GM12878 (cell line): ENCODE measurements around the gene TSHR. TPM values are rescaled to one million over a fixed set of nuclear protein-coding genes. Genes with fewer than 3 reads are reported as not detected.

Source experiments
- ATF7 ChIP-seq: fragments of 450-650 bp; IDR thresholded peaks from 2 replicates; pipeline ENCODE4 v1.6.1; 2016; ENCODE audit warnings: low read depth, mild to moderate bottlenecking
- BACH1 ChIP-seq: fragments of 450-650 bp; IDR thresholded peaks from 2 replicates; pipeline ENCODE4 v1.6.1; 2017; ENCODE audit warnings: mild to moderate bottlenecking, borderline replicate concordance
- BCL3 ChIP-seq: IDR thresholded peaks from 2 replicates; pipeline ENCODE4 v1.6.1; 2011; ENCODE audit warnings: borderline replicate concordance, low read depth, mild to moderate bottlenecking, moderate library complexity, low read length; ENCODE audit not compliant: insufficient read depth, poor library complexity, severe bottlenecking
- BMI1 ChIP-seq: fragments of 450-650 bp; IDR thresholded peaks from 2 replicates; pipeline ENCODE4 v1.6.1; 2016; ENCODE audit warnings: mild to moderate bottlenecking, moderate library complexity, borderline replicate concordance
- BRCA1 ChIP-seq: IDR thresholded peaks from 2 replicates; pipeline ENCODE4 v1.6.1; 2011; ENCODE audit warnings: low read depth, low read length, improper control_type of control experiment
- CBX5 ChIP-seq: sonication (generic); IDR thresholded peaks from 2 replicates; pipeline ENCODE4 v1.6.1; 2016; ENCODE audit warnings: low read depth, moderate library complexity, mild to moderate bottlenecking, inconsistent platforms
- CREB1 ChIP-seq: IDR thresholded peaks from 2 replicates; pipeline ENCODE4 v1.6.1; 2012; ENCODE audit warnings: low read depth, mild to moderate bottlenecking, inconsistent platforms
- ETV6 ChIP-seq, 2 experiments: fragments of 450-650 bp in 1 of 2; IDR thresholded peaks in 1 of 2; conservative IDR thresholded peaks in 1 of 2; 2 replicates each; pipeline ENCODE4 v1.6.1; 2014; ENCODE audit warnings: antibody characterized with exemption in 1 of 2, borderline replicate concordance in 1 of 2, low read depth in 1 of 2, mild to moderate bottlenecking in 1 of 2, moderate library complexity in 1 of 2
- KLF5 ChIP-seq: fragments of 450-650 bp; IDR thresholded peaks from 2 replicates; pipeline ENCODE4 v1.6.1; 2014; ENCODE audit warnings: mild to moderate bottlenecking; ENCODE audit not compliant: partially characterized antibody
- LARP7 ChIP-seq: fragments of 450-650 bp; IDR thresholded peaks from 2 replicates; pipeline ENCODE4 v1.6.1; 2017; ENCODE audit warnings: mild to moderate bottlenecking
- MEF2B ChIP-seq: fragments of 450-650 bp; IDR thresholded peaks from 2 replicates; pipeline ENCODE4 v1.6.1; 2018; ENCODE audit warnings: mild to moderate bottlenecking, moderate library complexity; ENCODE audit not compliant: partially characterized antibody, poor library complexity, severe bottlenecking
- MTA3 ChIP-seq: IDR thresholded peaks from 2 replicates; pipeline ENCODE4 v1.6.1; 2012; ENCODE audit warnings: low read length, inconsistent platforms, borderline replicate concordance
- NBN ChIP-seq: fragments of 450-650 bp; IDR thresholded peaks from 2 replicates; pipeline ENCODE4 v1.6.1; 2016
- NFIC ChIP-seq: IDR thresholded peaks from 2 replicates; pipeline ENCODE4 v1.6.1; 2012; ENCODE audit warnings: low read depth, mild to moderate bottlenecking, inconsistent platforms, low read length, moderate library complexity
- POLR2AphosphoS5 ChIP-seq: IDR thresholded peaks from 2 replicates; pipeline ENCODE4 v1.6.1; 2011; ENCODE audit warnings: mild to moderate bottlenecking, low read length, inconsistent platforms
- RB1 ChIP-seq: fragments of 450-650 bp; formaldehyde crosslinking; IDR thresholded peaks from 2 replicates; pipeline ENCODE4 v1.6.1; 2017; ENCODE audit warnings: mild to moderate bottlenecking, borderline replicate concordance
- RCOR1 ChIP-seq: conservative IDR thresholded peaks from 2 replicates; pipeline ENCODE4 v1.6.1; 2012; ENCODE audit warnings: low read depth, low read length, improper control_type of control experiment
- SIX5 ChIP-seq: IDR thresholded peaks from 2 replicates; pipeline ENCODE4 v1.6.1; 2011; ENCODE audit warnings: mild to moderate bottlenecking, low read depth, low read length, moderate library complexity; ENCODE audit not compliant: severe bottlenecking
- SKIL ChIP-seq: fragments of 450-650 bp; IDR thresholded peaks from 2 replicates; pipeline ENCODE4 v1.6.1; 2017; ENCODE audit warnings: mild to moderate bottlenecking, low read depth, inconsistent platforms; ENCODE audit not compliant: poor library complexity, severe bottlenecking
- STAT1 ChIP-seq: fragments of 450-650 bp; conservative IDR thresholded peaks from 2 replicates; pipeline ENCODE4 v1.6.1; 2014; ENCODE audit warnings: antibody characterized with exemption, mild to moderate bottlenecking
- TCF12 ChIP-seq: IDR thresholded peaks from 2 replicates; pipeline ENCODE4 v1.6.1; 2011; ENCODE audit warnings: low read depth, mild to moderate bottlenecking, low read length
- TCF3 ChIP-seq: IDR thresholded peaks from 2 replicates; pipeline ENCODE4 v1.6.1; 2012; ENCODE audit warnings: low read depth, mild to moderate bottlenecking, low read length, borderline replicate concordance; ENCODE audit not compliant: insufficient read depth
- ZNF217 ChIP-seq: fragments of 450-650 bp; IDR thresholded peaks from 2 replicates; pipeline ENCODE4 v1.6.1; 2017; ENCODE audit warnings: antibody characterized with exemption, mild to moderate bottlenecking
- ZNF592 ChIP-seq: fragments of 450-650 bp; IDR thresholded peaks from 2 replicates; pipeline ENCODE4 v1.6.1; 2017; ENCODE audit warnings: mild to moderate bottlenecking, moderate library complexity
- polyA plus RNA-seq, 11 experiments: library from polyadenylated mRNA; depleted of rRNA in 4 of 11; unstranded in 6 of 11; stranded (reverse) in 5 of 11; fragments of >200 nt; fragmentation: Nextera tagmentation in 4 of 11; fragmentation: Illumina TruSeq in 1 of 11; extraction: Ambion mirVana in 4 of 11; extraction: Trizol in 1 of 11; gene quantifications; 1 replicate in 1 of 11; 2 replicates in 10 of 11; pipeline versions ENCODE4 v1.2.1 to v1.2.3, GENCODE V29; 2011 to 2016; ENCODE audit warnings: inconsistent platforms in 2 of 11, missing spikeins in 2 of 11, low read depth in 1 of 11
- total RNA-seq, 4 experiments: library from RNA; depleted of rRNA in 3 of 4; stranded (reverse); fragments of >200 nt in 3 of 4; fragmentation: Illumina TruSeq in 1 of 4; extraction: Trizol in 1 of 4; gene quantifications; 2 replicates each; pipeline versions ENCODE4 v1.2.1 to v1.2.3, GENCODE V29; 2013 to 2021

The TSHR gene
- total and polyA plus RNA-seq, 10 of the 15 experiments (the other 5 are each of a cell fraction or from before 2014, with no cell fraction given): 0.06 to 0.31 TPM; not detected in 8

- 0 out of 2 replicates have a peak, but pooled peaks have one; percentile 13 for TF ChIP-seq ZNF592
- TF ChIP-seq RB1: no peak
- TF ChIP-seq BMI1: peak; percentile 85
- peak; percentile 90 for TF ChIP-seq SKIL
- peak; percentile 99 for TF ChIP-seq TCF3
- peak; percentile 46; the same call in 1 of the 2 replicates for TF ChIP-seq POLR2AphosphoS5
- TF ChIP-seq NBN: no peak
- no peak for TF ChIP-seq LARP7
- TF ChIP-seq CBX5: peak; percentile 60
- TF ChIP-seq RCOR1: peak; percentile 71; the same call in 1 of the 2 replicates
- TF ChIP-seq ZNF217: peak; percentile 98
- no peak for TF ChIP-seq SIX5
- peak; percentile 93 for TF ChIP-seq NFIC
- TF ChIP-seq BRCA1: no peak
- peak; percentile 85 for TF ChIP-seq BACH1
- peak; percentile 75 for TF ChIP-seq BCL3
- peak; percentile 62; the same call in 1 of the 2 replicates for TF ChIP-seq ATF7
- peak; percentile 92; the same call in 1 of the 2 replicates for TF ChIP-seq MTA3
- TF ChIP-seq ETV6 (conservative IDR thresholded peaks at IDR 0.05 in 1 of 2, IDR thresholded peaks at IDR 0.05 in 1 of 2; ENCODE audit: borderline replicate concordance in 1 of 2, low read depth in 1 of 2): peak in 1 of 2 experiments; percentile 69; a peak in 2 of 4 replicates
- no peak for TF ChIP-seq STAT1
- TF ChIP-seq MEF2B: peak; percentile 64
- TF ChIP-seq CREB1: 0 out of 2 replicates have a peak, but pooled peaks have one; percentile 28
- TF ChIP-seq TCF12: peak; percentile 100
- peak; percentile 29 for TF ChIP-seq KLF5
These were observed 4.1 kb downstream of the TSHR start (continued) for GRCh38 chr14:80959496-80959895.
